Measurements from ENCODE around the gene JMJD8.

GRCh38 chr16:681746-682427, 2.2 kb downstream of the JMJD8 start:
- no peak for TF ChIP-seq SP1 (IDR thresholded peaks at IDR 0.05)
- TF ChIP-seq CTCF (IDR thresholded peaks at IDR 0.05; ENCODE audit: low read depth, low read length, missing input control): no peak
- TF ChIP-seq ZBTB33 (IDR thresholded peaks at IDR 0.05): no peak
- TF ChIP-seq JUND (IDR thresholded peaks at IDR 0.05): no peak
- no peak for TF ChIP-seq RXRA (IDR thresholded peaks at IDR 0.05)
- TF ChIP-seq, protein P1, sequence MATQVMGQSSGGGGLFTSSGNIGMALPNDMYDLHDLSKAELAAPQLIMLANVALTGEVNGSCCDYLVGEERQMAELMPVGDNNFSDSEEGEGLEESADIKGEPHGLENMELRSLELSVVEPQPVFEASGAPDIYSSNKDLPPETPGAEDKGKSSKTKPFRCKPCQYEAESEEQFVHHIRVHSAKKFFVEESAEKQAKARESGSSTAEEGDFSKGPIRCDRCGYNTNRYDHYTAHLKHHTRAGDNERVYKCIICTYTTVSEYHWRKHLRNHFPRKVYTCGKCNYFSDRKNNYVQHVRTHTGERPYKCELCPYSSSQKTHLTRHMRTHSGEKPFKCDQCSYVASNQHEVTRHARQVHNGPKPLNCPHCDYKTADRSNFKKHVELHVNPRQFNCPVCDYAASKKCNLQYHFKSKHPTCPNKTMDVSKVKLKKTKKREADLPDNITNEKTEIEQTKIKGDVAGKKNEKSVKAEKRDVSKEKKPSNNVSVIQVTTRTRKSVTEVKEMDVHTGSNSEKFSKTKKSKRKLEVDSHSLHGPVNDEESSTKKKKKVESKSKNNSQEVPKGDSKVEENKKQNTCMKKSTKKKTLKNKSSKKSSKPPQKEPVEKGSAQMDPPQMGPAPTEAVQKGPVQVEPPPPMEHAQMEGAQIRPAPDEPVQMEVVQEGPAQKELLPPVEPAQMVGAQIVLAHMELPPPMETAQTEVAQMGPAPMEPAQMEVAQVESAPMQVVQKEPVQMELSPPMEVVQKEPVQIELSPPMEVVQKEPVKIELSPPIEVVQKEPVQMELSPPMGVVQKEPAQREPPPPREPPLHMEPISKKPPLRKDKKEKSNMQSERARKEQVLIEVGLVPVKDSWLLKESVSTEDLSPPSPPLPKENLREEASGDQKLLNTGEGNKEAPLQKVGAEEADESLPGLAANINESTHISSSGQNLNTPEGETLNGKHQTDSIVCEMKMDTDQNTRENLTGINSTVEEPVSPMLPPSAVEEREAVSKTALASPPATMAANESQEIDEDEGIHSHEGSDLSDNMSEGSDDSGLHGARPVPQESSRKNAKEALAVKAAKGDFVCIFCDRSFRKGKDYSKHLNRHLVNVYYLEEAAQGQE (IDR thresholded peaks at IDR 0.05): no peak
- no peak for TF ChIP-seq FOXA1 (IDR thresholded peaks at IDR 0.05)
- no peak for TF ChIP-seq RAD21 (IDR thresholded peaks at IDR 0.05)
- TF ChIP-seq MAX (IDR thresholded peaks at IDR 0.05): no peak
- no peak for TF ChIP-seq HNF4G (IDR thresholded peaks at IDR 0.05)
- TF ChIP-seq GABPA (IDR thresholded peaks at IDR 0.05 in 1 of 2, conservative IDR thresholded peaks at IDR 0.05 in 1 of 2): no peak
- TF ChIP-seq, protein P2, sequence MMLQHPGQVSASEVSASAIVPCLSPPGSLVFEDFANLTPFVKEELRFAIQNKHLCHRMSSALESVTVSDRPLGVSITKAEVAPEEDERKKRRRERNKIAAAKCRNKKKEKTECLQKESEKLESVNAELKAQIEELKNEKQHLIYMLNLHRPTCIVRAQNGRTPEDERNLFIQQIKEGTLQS (IDR thresholded peaks at IDR 0.05): no peak
- no peak for TF ChIP-seq TAF1 (conservative IDR thresholded peaks at IDR 0.05)
- no peak for TF ChIP-seq EGR1 (IDR thresholded peaks at IDR 0.05; ENCODE audit: low read depth in 2 of 2)
